Left lung (tissue), 10 donors: Measurements from ENCODE around the gene TFAP2D. TPM values are rescaled to one million over a fixed set of nuclear protein-coding genes. Genes with fewer than 3 reads are reported as not detected.
A peak's percentile ranks its signal among the peaks of the same experiment; 100 is the strongest.

Experiments
- ATAC-seq: fragments of 200-7000 bp; cut with Tn5 transposase; one replicate; pipeline ENCODE4 v1.9.1; 2020; ENCODE audit warnings: moderate library complexity
- DNase-seq, 4 donors: peaks; one replicate each; pipeline ENCODE4 v3.0.0-alpha.2; 2013 to 2020
- H3K27ac ChIP-seq, 2 donors: fragments of 200-600 bp; sonication (generic) in 1 of 2; one replicate each; pipeline versions ENCODE4 v1.5.0 to v1.8.0; 2020 to 2021
- H3K27me3 ChIP-seq, 2 donors: fragments of 200-600 bp; sonication (generic) in 1 of 2; one replicate each; pipeline versions ENCODE4 v1.5.0 to v1.8.0; 2020 to 2021
- H3K36me3 ChIP-seq, 2 donors: fragments of 200-600 bp; sonication (generic) in 1 of 2; one replicate each; pipeline versions ENCODE4 v1.5.0 to v1.8.0; 2020 to 2021
- H3K4me1 ChIP-seq, 2 donors: fragments of 200-600 bp; one replicate each; pipeline ENCODE4 v1.8.0; 2021
- H3K4me3 ChIP-seq, 2 donors: fragments of 200-600 bp; sonication (generic) in 1 of 2; one replicate each; pipeline versions ENCODE4 v1.5.0 to v1.8.0; 2020 to 2021; ENCODE audit warnings: mild to moderate bottlenecking in 1 of 2
- H3K9me3 ChIP-seq, 2 donors: fragments of 200-600 bp; sonication (generic) in 1 of 2; one replicate each; pipeline versions ENCODE4 v1.5.0 to v1.8.0; 2020 to 2021
- CTCF ChIP-seq, 2 donors: fragments of 200-600 bp; sonication (generic) in 1 of 2; IDR thresholded peaks; one replicate each; pipeline versions ENCODE4 v1.5.0 to v1.8.0; 2021; ENCODE audit warnings: antibody characterized with exemption in 2 of 2
- intact Hi-C, 2 donors: fragments of 100-400 bp; cut with DNase I; formaldehyde crosslinking; loops; one replicate each; pipeline versions ENCODE4 v1.11.2 to v1.14.2; 2022
- polyA plus RNA-seq, 6 donors: library from polyadenylated mRNA; unstranded; fragments of 120-200 nt; gene quantifications; one replicate each; pipeline ENCODE4 v1.2.1, GENCODE V29; 2013; ENCODE audit not compliant: insufficient read length in 6 of 6
- total RNA-seq, 2 donors: library from RNA; stranded (reverse); fragmentation: NEBNext Ultra II Directional; extraction: Animal tissue kit (Norgen Biotek cat#: 25700); gene quantifications; one replicate each; pipeline ENCODE4 v1.2.1, GENCODE V29; 2021
- donor health status: DM: no; HTN: yes; CAD: no.
- donor health status: DM: no; HTN: no; CAD: no.

Gene TFAP2D
- total and polyA plus RNA-seq, 8 donors, result not detected

DNA sequence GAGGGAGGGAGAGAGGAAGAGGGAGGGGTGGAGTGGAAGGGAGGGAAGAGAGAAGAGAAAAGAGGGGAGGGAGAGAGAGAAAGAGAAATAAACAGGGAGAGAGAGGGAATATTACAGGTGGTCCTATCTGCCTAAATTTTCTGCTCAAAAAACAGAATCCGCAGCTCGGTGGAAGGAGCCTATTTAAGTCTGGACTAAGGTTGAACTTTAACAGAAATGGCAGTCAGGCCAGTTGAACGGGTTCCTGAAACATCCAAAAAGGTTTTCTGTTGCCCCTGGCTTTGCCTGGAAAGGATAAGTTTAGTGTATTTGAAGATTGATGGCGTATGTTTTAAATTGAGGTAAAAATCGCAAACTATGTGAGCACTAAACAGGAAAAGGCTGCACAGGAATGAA lies 107.5 kb downstream of the TFAP2D start:
- H3K27ac ChIP-seq, result no peak overlapping the region
- H3K9me3 ChIP-seq, result no peaks in the 10 kb centered on the region
- ATAC-seq (no peak), DNase-seq (no peak)
- intact Hi-C loops, result no loop called here
- peaks cover 0 to 20% of the 10 kb centered on the region in 2 donors for H3K4me1 ChIP-seq
- no peaks in the 10 kb centered on the region for H3K36me3 ChIP-seq
- H3K4me3 ChIP-seq, result no peak overlapping the region
- TF ChIP-seq CTCF (IDR thresholded peaks at IDR 0.05), result no peak
- H3K27me3 ChIP-seq, result peaks cover 93 to 100% of the 10 kb centered on the region in 2 donors

DNA sequence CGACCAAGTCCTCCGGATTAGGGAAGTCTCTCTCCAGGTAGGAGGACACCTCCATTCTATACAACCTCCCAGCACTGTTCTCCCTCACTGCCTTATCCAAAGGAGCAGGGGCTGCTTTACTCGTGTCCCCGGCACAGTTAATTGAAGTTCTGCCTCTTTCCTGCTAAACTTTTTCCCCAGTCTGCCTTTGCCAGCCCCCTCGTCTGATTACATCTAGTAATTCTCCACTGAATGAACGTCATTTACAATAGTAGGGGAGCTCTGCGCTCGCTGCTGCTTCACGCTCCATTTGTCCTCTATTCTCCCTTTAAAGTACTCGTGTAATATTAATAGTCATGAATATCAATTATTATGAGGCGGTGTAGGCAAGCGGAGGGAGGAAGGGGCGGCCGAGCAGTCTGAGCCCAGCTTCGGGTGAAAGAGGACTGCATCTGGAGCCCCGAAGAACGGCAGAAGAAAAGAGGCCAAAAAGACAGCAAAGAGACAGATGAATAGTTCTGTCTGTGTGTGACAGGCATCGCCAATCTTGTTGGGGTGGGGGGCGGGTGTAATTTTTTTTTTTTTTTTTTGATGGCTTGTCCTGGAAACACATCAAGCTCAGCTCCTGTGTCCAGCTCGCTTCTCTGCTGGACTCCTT lies 108.2 kb downstream of the TFAP2D start:
- Histone ChIP-seq H3K27ac (no peak overlapping the region), H3K27me3 (peaks cover 98 to 100% of the 10 kb centered on the region in 2 donors), H3K9me3 (no peaks in the 10 kb centered on the region), H3K4me1 (peaks cover 0 to 19% of the 10 kb centered on the region in 2 donors), H3K36me3 (no peaks in the 10 kb centered on the region), H3K4me3 (no peak overlapping the region)
- no peak for TF ChIP-seq CTCF (IDR thresholded peaks at IDR 0.05)
- peak in 1 of 4 donors; percentile 38 for DNase-seq
- no peak for ATAC-seq
- intact Hi-C loops, result no loop called here

DNA sequence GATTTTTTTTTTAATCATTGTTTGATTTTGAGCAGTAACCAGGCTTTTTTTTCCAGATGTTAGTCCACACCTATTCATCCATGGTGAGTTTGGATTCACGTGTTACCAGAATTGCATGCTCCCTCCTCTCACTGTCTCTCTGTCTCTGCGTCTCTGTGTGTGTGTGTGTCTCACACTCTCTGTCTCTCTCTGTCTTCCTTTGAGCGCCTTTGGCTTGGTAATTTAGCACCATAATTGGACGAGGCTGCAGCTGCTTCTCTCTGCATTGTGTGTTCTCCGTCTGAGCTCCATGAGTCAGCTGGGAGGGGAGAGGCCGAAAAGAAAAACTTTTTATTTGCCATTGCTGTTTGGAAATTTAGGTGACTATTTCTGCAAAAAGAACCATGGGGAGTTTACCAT lies 108.8 kb downstream of the TFAP2D start:
- H3K9me3 ChIP-seq, result no peaks in the 10 kb centered on the region
- intact Hi-C loops, result no loop called here
- peaks cover 0 to 19% of the 10 kb centered on the region in 2 donors for H3K4me1 ChIP-seq
- TF ChIP-seq CTCF (IDR thresholded peaks at IDR 0.05), result no peak
- H3K27me3 ChIP-seq, result peaks cover 98 to 100% of the 10 kb centered on the region in 2 donors
- no peak for DNase-seq
- ATAC-seq, result no peak
- H3K4me3 ChIP-seq, result no peak overlapping the region
- no peaks in the 10 kb centered on the region for H3K36me3 ChIP-seq
- no peak overlapping the region for H3K27ac ChIP-seq

Other genes starting within 250 kb of the TFAP2D start
- gene TFAP2B, start 105.3 kb downstream of the TFAP2D start, total RNA-seq, result under 1 TPM in 1 of 2 donors, not detected in 1; 0.82 TPM
- under 1 TPM in 3 of 6 donors, not detected in 3; 0.04 to 0.10 (median 0.06) TPM for gene TFAP2B, start 105.3 kb downstream of the TFAP2D start, polyA plus RNA-seq